OCI-LY7 (cell line): Measurements from ENCODE around the gene RAB13. TPM values are rescaled to one million over a fixed set of nuclear protein-coding genes. Genes with fewer than 3 reads are reported as not detected.

Experiments
- BruUV-seq: library from RNA; stranded (reverse); fragments of 400-500 nt; replicated peaks from 2 replicates; lab custom pipeline; 2021; lab: Mats Ljungman, UMichigan
- CTCF ChIA-PET: fragments of 300-600 bp; sonication (Branson Sonifier 250); formaldehyde crosslinking; loops from one replicate; lab custom pipeline; 2022; ENCODE audit warnings: antibody characterized with exemption; ENCODE audit not compliant: unreplicated experiment; lab: Charles Lee
- POLR2A ChIA-PET: fragments of 300-600 bp; sonication (Branson Sonifier 250); formaldehyde crosslinking; loops from one replicate; lab custom pipeline; 2022; ENCODE audit warnings: antibody characterized with exemption; lab: Charles Lee
- DNase-seq: peaks from one replicate; pipeline ENCODE4 v3.0.0-alpha.2; 2015; ENCODE audit warnings: low spot score
- H2AFZ ChIP-seq: fragments of 200-600 bp; sonication (generic), shearing (Covaris generic); 2 replicates; pipeline ENCODE4 v1.6.1; 2014; ENCODE audit warnings: mild to moderate bottlenecking, antibody characterized with exemption, low read length, moderate library complexity
- H3K27ac ChIP-seq: fragments of 200-600 bp; sonication (generic); 2 replicates; pipeline ENCODE4 v1.5.1; 2014; ENCODE audit warnings: mixed run types, low read depth, mild to moderate bottlenecking, moderate library complexity, low read length, inconsistent platforms; ENCODE audit not compliant: poor library complexity, severe bottlenecking
- H3K36me3 ChIP-seq: fragments of 200-600 bp; sonication (generic); 2 replicates; pipeline ENCODE4 v1.6.1; 2014; ENCODE audit warnings: mild to moderate bottlenecking, antibody characterized with exemption, low read length, moderate library complexity, mixed read lengths; ENCODE audit not compliant: insufficient read depth
- H3K4me1 ChIP-seq: fragments of 200-600 bp; sonication (generic); 2 replicates; pipeline ENCODE4 v1.5.1; 2014; ENCODE audit warnings: mild to moderate bottlenecking, low read length; ENCODE audit not compliant: insufficient read depth, poor library complexity, severe bottlenecking
- H3K4me2 ChIP-seq: fragments of 200-600 bp; sonication (generic); 2 replicates; pipeline ENCODE4 v1.6.1; 2014; ENCODE audit warnings: mild to moderate bottlenecking, low read length
- H3K4me3 ChIP-seq: fragments of 200-600 bp; sonication (generic); 2 replicates; pipeline ENCODE4 v1.5.1; 2014; ENCODE audit warnings: mild to moderate bottlenecking, low read depth, low read length; ENCODE audit not compliant: poor library complexity, severe bottlenecking
- H3K79me2 ChIP-seq: fragments of 200-600 bp; sonication (generic); 2 replicates; pipeline ENCODE4 v1.6.1; 2016; ENCODE audit warnings: low read depth, mild to moderate bottlenecking, low read length, moderate library complexity, mixed read lengths; ENCODE audit not compliant: insufficient read depth
- H3K9me2 ChIP-seq: fragments of 200-600 bp; sonication (generic); 2 replicates; pipeline ENCODE4 v1.6.1; 2016; ENCODE audit warnings: mild to moderate bottlenecking, low read length, mixed read lengths; ENCODE audit not compliant: insufficient read depth
- H3K9me3 ChIP-seq: fragments of 200-600 bp; sonication (generic); 2 replicates; pipeline ENCODE4 v1.6.1; 2014; ENCODE audit warnings: mild to moderate bottlenecking, mixed run types, low read length, mixed read lengths
- H4K20me1 ChIP-seq: fragments of 200-600 bp; sonication (generic); 2 replicates; pipeline ENCODE4 v1.6.1; 2014; ENCODE audit warnings: mild to moderate bottlenecking, antibody characterized with exemption, low read length, moderate library complexity, mixed read lengths; ENCODE audit not compliant: insufficient read depth
- CTCF ChIP-seq: fragments of 200-600 bp; sonication (generic); conservative IDR thresholded peaks from 2 replicates; pipeline ENCODE4 v1.5.1; 2014; ENCODE audit warnings: mild to moderate bottlenecking, antibody characterized with exemption, low read length, moderate library complexity, mixed read lengths
- EZH2phosphoT487 ChIP-seq: fragments of 200-600 bp; sonication (generic); IDR thresholded peaks from 2 replicates; pipeline ENCODE4 v1.6.1; 2018; ENCODE audit warnings: low read depth, borderline replicate concordance, mild to moderate bottlenecking, mixed run types, antibody characterized with exemption, low read length, moderate library complexity, mixed read lengths
- intact Hi-C: fragments of 100-400 bp; cut with micrococcal nuclease; formaldehyde crosslinking; loops from one replicate; pipeline ENCODE4 v1.10.0; 2022; ENCODE audit not compliant: unreplicated experiment
- total RNA-seq, 2 experiments: library from RNA; depleted of rRNA in 1 of 2; stranded (reverse); fragments of >200 nt in 1 of 2; shearing (Covaris generic) in 1 of 2; gene quantifications; 2 replicates each; pipeline ENCODE4 v1.2.3, GENCODE V29; 2014 to 2022

Gene RAB13
- total RNA-seq, 2 experiments from 2014 or later = 0.16 to 1.3 TPM

GRCh38 chr1:153976819-153977249, 9.3 kb downstream of the RAB13 start:
- Histone ChIP-seq H3K9me3 (no peaks in the 10 kb centered on the region), H4K20me1 (no peaks in the 10 kb centered on the region), H3K36me3 (peaks cover 42% of the 10 kb centered on the region), H3K4me3 (peak overlapping the region; percentile 86), H2AFZ (peak overlapping the region; percentile 83; the same call in 1 of the 2 replicates), H3K9me2 (no peaks in the 10 kb centered on the region), H3K27ac (peak overlapping the region; percentile 58), H3K4me2 (peak overlapping the region; percentile 82), H3K4me1 (peaks cover 28% of the 10 kb centered on the region), H3K79me2 (peaks cover 37% of the 10 kb centered on the region)
- no peak for TF ChIP-seq CTCF
- TF ChIP-seq EZH2phosphoT487 = no peak
- no peak for DNase-seq
- ChIA-PET CTCF (interaction anchor here (1.6 kb wide), 1 partner anchor 14 kb away, joined by 4 read pairs; the partner anchor contains the start of gene SLC39A1), POLR2A (interaction anchor here (0.6 to 5.1 kb wide), 8 partner anchors 10 to 343 kb away, joined by 3 to 54 read pairs (median 6); partner anchors contain the start of genes CHTOP, CREB3L4, GATAD2B and SLC39A1)
- intact Hi-C loops = loop anchor here (1.0 to 2.0 kb wide), 2 partner anchors 10 to 54 kb away; partner anchors contain the start of genes CREB3L4 and GATAD2B
- BruUV-seq = no TSS peak

- DNase-seq = no peak
- no peaks in the 10 kb centered on the region for H4K20me1 ChIP-seq
- peaks cover 42% of the 10 kb centered on the region for H3K36me3 ChIP-seq
- POLR2A ChIA-PET = no interaction called here
- intact Hi-C loops = no loop called here
- no peak overlapping the region for H3K27ac ChIP-seq
- H3K4me2 ChIP-seq = no peak overlapping the region
- no peak overlapping the region for H3K4me3 ChIP-seq
- H3K9me2 ChIP-seq = no peaks in the 10 kb centered on the region
- CTCF ChIA-PET = no interaction called here
- H2AFZ ChIP-seq = no peak overlapping the region
- peaks cover 32% of the 10 kb centered on the region for H3K79me2 ChIP-seq
- H3K9me3 ChIP-seq = no peaks in the 10 kb centered on the region
- H3K4me1 ChIP-seq = peaks cover 30% of the 10 kb centered on the region
- no peak for TF ChIP-seq EZH2phosphoT487
- no TSS peak for BruUV-seq
These were observed 12.6 kb downstream of the RAB13 start for GRCh38 chr1:153973525-153973924.

- H3K36me3 ChIP-seq = peaks cover 42% of the 10 kb centered on the region
- no peak overlapping the region for H3K4me3 ChIP-seq
- no TSS peak for BruUV-seq
- no peak overlapping the region for H3K4me2 ChIP-seq
- peaks cover 31% of the 10 kb centered on the region for H3K79me2 ChIP-seq
- H3K27ac ChIP-seq = no peak overlapping the region
- no peak overlapping the region for H2AFZ ChIP-seq
- no peaks in the 10 kb centered on the region for H3K9me3 ChIP-seq
- peaks cover 32% of the 10 kb centered on the region for H3K4me1 ChIP-seq
- ChIA-PET CTCF (no interaction called here), POLR2A (no interaction called here)
- H4K20me1 ChIP-seq = no peaks in the 10 kb centered on the region
- H3K9me2 ChIP-seq = no peaks in the 10 kb centered on the region
- TF ChIP-seq EZH2phosphoT487 = no peak
- no peak for TF ChIP-seq CTCF
- no peak for DNase-seq
- intact Hi-C loops = no loop called here
These were observed 13.1 kb downstream of the RAB13 start for GRCh38 chr1:153973071-153973470.
